Gastrocnemius medialis (tissue), 4 donors: ENCODE results near the gene REG1A.

Experiments
- CTCF ChIP-seq, 5 experiments: fragments of 450-650 bp in 3 of 5; fragments of 200-600 bp in 2 of 5; sonication (generic) in 2 of 5; IDR thresholded peaks in 4 of 5; conservative IDR thresholded peaks in 1 of 5; 1 replicate in 4 of 5; 2 replicates in 1 of 5; pipeline ENCODE4 v1.5.1; 2016 to 2019; ENCODE audit warnings: antibody characterized with exemption in 5 of 5, mild to moderate bottlenecking in 3 of 5, moderate library complexity in 3 of 5
- POLR2A ChIP-seq, 2 donors: fragments of 450-650 bp; IDR thresholded peaks; one replicate each; pipeline ENCODE4 v1.6.1; 2017; ENCODE audit warnings: antibody characterized with exemption in 2 of 2, mild to moderate bottlenecking in 2 of 2, moderate library complexity in 2 of 2

- no peak for TF ChIP-seq CTCF (IDR thresholded peaks at IDR 0.05 in 4 of 5, conservative IDR thresholded peaks at IDR 0.05 in 1 of 5)
- TF ChIP-seq POLR2A (IDR thresholded peaks at IDR 0.05), result no peak
Observed at GRCh38 chr2:79155826-79156476, 35.7 kb downstream of the REG1A start.
